Fibroblast of the conjunctiva (primary cell): ENCODE measurements around the gene MED7.

Source experiments
- DNase-seq: peaks from one replicate; pipeline ENCODE4 v3.0.0-alpha.2; 2010; ENCODE audit warnings: low read depth

Gene MED7

GRCh38 chr5:157162919-157163510 is 20.4 kb upstream of the MED7 start:
- no peak for DNase-seq

DNA sequence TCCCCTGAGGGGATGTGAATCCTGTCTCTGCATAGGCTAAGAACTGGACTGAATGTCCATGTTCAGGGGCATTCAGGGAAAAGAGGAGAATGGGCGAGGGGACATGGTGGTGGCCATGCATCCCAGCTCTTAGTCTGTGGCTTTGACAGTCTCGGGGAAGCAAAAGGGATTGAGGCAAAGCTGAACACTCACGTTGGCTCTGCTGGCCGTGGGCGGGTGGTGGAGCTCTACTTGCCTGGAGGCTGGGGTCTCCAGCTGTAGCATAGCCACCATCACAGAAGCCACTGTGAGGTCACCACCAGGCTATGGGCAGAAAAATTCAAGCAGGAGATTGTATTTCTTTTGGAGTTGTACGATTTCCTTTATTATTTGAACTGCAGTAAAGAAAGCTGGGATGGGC is 19.3 kb upstream of the MED7 start:
- DNase-seq = no peak

DNA sequence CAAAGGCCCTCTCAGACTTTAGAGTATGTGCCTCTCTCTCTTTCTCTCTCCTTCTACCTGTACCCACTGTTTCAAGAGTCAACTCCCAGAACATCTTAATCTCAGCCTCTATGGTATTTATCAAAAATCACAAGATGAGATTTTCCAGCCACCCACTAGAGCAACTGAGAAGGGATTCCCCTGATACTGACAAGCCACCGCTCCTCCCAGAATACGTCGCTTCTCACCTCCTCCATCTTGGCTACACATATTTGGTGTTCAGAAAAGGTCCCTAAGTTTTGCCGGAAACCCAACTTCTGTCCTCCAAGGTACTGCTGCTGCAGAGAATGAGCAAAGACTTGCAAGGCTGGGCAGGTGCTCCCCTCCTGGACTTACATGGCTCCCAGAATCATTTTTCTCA is 17.3 kb upstream of the MED7 start:
- DNase-seq = no peak

- no peak for DNase-seq
These were observed 16.6 kb upstream of the MED7 start for GRCh38 chr5:157159209-157159751.

- DNase-seq = no peak
These were observed 14.7 kb upstream of the MED7 start for GRCh38 chr5:157157293-157157891.

- DNase-seq = no peak
These were observed 12.6 kb upstream of the MED7 start for GRCh38 chr5:157155297-157155696.

DNA sequence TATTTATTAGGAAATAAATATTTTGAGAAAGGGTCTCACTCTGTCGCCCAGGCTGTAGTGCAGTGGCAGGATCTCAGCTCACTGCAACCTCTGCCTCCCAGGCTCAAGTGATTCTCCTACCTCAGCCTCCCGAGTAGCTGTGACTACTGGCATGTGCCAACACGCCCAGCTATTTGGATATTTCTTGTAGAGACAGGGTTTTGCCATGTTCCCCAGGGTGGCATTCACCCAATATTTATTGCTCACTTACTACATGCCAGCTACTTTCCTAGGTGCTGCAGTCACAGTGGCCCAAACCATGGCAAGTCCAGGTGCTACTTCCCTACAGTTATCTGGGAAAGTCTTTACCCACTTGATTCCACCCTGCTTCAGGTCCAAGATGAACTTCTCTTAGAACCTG is 8.3 kb upstream of the MED7 start:
- no peak for DNase-seq

DNA sequence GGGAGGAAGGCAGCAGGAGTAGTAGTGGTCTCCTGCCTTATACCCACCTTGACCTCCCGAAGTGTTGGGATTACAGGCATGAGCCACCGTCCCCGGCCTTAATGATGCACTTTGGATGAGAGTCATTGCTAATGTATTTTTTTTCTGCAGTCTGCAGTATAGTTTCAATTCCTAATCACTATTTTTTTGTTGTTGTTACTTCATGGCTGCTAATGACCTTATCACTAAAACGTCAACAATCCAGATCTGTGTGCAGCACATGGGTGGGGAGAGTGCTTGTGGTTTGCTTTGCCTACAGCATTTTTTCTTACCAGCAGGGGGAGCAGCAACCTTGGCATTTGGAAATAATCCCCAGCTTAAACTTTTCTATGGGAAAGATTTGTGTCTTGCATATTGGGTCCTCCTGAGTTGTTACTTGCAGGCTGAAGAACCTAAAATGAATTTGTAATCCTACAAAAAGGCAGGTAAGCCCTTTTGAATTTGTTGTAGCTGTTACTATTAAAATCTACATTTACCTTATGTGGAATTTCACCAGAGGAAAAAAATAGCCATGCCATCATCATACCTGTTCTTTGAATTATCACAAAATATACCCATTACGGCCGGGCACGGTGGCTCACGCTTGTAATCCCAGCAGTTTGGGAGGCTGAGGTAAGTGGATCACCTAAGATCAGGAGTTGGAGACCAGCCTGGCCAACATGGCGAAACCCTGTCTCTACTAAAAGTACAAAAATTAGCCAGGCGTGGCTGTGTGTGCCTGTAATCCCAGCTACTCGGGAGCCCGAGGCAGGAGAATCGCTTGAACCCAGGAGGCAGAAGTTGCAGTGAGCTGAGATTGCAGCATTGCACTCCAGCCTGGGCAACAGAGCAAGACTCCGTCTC is 6.3 kb upstream of the MED7 start:
- DNase-seq = peak; percentile 35

DNA sequence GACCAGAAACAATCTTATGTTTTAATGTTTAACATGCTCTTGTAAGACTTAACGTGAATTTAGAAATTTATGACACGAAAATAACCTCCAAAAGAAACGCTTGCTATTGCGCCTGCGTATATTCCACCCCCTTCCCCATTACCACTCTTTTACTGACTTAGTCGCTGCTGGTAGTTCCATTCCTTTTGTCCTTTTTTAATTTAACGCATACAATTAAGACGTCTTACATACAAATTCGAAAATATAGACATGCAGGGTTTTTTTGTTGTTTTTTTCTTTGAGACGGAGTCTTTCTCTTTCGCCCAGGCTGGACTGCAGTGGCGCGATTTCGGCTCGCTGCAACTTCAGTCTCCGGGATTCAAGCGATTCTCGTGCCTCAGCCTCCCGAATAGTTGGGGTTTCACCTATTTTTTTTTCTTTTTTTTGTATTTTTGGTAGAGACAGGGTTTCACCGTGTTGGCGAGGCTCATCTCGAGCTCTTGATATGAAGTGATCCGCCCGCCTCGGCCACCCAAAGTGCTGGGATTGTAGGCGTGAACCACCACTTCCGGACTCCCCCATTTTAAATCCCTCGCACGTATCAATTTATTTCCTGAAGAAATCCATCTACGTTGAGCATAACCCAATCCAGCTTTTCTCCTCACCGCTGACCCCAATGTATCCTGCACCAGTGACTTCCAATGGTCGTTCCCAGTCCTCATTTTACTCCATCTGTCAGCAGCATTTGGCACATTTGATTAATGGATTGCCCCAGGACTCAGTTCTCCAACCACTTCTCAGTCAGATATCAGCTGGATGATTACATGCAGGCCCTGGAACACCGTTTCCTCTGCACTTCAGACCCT is 684 bp upstream of the MED7 start:
- peak; percentile 8 for DNase-seq

- DNase-seq = no peak
These were observed 5.0 kb downstream of the MED7 start for GRCh38 chr5:157137691-157138090.

- DNase-seq = no peak
These were observed 10.4 kb downstream of the MED7 start for GRCh38 chr5:157132281-157132612.

- DNase-seq = no peak
These were observed 11.7 kb downstream of the MED7 start for GRCh38 chr5:157130925-157131324.

DNA sequence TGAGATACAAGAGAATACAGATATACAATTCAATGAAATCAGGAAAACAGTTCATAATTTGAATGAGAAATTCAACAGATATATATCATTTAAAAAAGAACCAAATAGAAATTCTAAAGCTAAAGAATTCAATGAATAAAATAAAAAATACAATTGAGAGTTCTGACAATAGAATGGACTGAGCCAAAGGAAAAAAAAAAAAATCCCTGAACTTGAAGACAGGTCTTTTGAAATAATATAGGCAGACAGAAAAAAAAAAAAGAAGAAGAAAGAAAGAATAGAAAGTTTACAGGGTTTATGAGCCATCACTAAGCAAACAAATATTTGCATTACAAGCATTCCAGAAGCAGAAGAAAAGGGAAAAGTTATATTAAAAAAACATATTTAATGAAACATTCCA is 21.0 kb downstream of the MED7 start:
- no peak for DNase-seq

- DNase-seq = no peak
These were observed 22.6 kb downstream of the MED7 start for GRCh38 chr5:157120102-157120501.

DNA sequence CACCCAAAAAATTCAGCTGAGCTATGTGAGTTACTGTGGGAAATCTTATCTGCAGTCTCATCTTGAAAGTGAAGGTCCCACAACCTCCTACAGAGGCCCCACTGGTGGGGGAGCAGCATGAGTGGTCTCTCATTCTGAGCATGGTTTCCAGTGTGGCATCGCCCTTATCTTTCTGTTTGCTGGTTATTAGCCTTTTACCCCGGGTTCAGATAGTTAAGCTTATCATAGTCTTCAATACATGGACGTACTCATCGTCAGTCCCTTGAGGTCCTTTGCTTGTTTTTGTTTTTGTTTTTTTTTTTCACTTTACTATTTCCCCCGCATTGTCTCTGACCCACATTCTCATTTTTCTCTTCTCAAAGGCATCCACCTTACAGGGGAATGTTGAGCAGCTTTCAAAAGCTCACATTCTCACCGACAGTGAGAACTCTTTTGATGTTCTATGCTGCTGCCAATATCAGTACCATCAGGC is 26.1 kb downstream of the MED7 start:
- DNase-seq = no peak

- DNase-seq = no peak
These were observed 27.2 kb downstream of the MED7 start for GRCh38 chr5:157115502-157115901.

DNA sequence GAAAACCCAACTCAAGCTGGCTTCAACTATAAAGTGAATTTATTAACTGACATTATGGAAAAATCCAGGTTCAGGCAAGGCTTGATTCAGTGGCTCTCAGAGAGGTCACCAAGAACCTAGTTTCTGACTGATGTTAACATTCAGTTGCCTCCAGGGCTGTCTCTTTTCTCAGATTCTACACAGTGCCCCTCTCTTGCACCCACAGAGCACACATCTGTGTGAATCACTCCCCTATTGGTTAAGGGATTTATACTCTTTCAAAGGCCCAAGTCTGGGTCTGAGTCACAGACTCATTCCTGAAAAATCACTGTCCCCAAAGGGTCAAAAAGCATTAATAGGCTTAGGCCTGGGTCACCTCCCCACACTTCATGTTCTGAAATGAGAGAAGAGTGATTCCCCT is 27.7 kb downstream of the MED7 start:
- DNase-seq = no peak

DNA sequence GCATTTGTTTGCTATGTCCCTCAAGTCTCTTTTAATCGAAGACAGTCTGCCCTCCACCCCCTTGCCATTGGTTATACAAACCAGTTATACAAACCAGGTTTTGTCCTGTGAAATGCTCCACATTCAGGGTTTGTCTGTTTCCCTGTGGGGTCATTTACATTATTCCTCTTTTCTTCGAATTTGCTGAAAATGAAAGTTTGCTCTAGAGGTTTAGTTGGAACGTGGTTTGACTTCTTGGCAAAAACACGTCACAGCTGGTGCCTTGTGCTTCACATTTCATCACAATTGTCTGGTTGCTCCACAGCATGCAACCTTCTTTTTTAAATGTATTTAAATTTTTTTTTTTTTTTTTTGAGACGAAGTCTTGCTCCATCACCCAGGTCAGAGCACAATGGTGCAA is 29.7 kb downstream of the MED7 start:
- DNase-seq = no peak

GRCh38 chr5:157109744-157110143 is 32.9 kb downstream of the MED7 start:
- no peak for DNase-seq

DNA sequence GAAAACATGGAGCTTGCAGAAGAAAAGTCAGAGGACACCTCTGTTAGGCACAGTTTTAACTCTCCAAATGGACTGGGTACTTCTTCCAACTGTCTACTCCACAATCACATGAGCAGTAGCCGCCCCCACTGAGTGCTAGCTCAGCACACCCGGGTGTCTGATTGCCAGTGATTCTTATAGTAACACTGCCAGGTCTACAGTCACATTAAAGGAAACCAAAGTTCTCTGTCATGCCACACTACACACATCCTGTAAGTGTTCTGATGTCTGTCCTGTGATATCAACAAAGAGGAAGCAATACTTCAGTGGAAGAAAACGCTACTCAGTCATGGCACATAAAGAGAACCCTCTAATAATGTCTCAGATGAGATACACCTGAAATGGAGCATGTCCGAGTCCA is 33.7 kb downstream of the MED7 start, which contains the start of gene HAVCR2:
HAVCR2 (minus strand) TSS at position 69 of the 400 bp plus-strand sequence; CDS start at position 8, 61 bp downstream.
- no peak for DNase-seq

GRCh38 chr5:157107508-157107907 is 35.2 kb downstream of the MED7 start:
- DNase-seq = no peak
